ENCODE results near the gene P2RY8. TPM values are rescaled to one million over a fixed set of nuclear protein-coding genes. Genes with fewer than 3 reads are reported as not detected.

The P2RY8 gene
- total and polyA plus RNA-seq, 10 of the 15 experiments (the other 5 are each of a cell fraction or from before 2014, with no cell fraction given), result 2.0 to 64.4 (median 36.5) TPM

DNA sequence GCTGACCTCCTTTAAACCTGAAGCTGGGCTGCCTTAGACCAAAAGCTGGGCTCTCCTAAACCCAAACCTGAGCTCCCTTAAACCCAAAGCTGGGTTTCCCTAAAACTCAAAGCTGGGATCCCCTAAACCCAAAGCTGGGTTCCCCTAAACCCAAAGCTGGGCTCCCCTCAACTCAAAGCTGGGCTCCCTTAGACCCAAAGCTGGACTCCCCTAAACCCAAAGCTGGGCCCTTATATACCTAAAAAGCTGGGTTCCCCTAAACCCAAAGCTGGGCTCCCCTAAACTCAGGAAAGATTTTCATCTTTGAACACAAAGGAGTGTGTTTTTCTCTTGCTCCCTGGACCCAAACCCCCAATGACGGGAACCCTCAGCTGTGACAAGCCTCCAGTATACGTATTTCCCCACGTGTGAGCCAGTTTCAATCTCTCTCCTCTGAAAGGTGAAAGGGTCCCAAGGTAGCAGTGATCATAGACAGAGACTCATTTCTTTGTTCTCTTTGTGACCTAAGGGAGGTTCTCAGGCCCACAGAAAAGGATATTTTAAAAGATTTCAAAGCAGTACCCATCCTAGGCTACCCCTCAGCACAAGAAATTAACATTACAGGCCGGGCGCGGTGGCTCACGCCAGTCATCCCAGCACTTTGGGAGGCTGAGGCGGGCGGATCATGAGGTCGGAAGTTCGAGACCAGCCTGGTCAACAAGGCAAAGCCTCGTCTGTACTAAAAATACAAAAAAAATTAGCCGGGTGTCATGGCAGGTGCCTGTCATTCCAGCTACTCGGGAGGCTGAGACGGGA lies 52.9 kb downstream of the P2RY8 start (continued):
- TF ChIP-seq POLR2AphosphoS5 (IDR thresholded peaks at IDR 0.05; ENCODE audit: low read length) (no peak; the same call in none of the 2 replicates), E4F1 (IDR thresholded peaks at IDR 0.05; ENCODE audit: borderline replicate concordance, partially characterized antibody) (no peak), SUZ12 (IDR thresholded peaks at IDR 0.05; ENCODE audit: unreplicated experiment) (no peak), IKZF1 (conservative IDR thresholded peaks at IDR 0.05) (peak; percentile 61), TCF3 (IDR thresholded peaks at IDR 0.05; ENCODE audit: borderline replicate concordance, insufficient read depth, low read depth, low read length) (peak; percentile 68; the same call in 1 of the 2 replicates), RB1 (IDR thresholded peaks at IDR 0.05; ENCODE audit: borderline replicate concordance) (no peak), NFIC (IDR thresholded peaks at IDR 0.05; ENCODE audit: low read depth, low read length) (peak; percentile 85), CHD2 (IDR thresholded peaks at IDR 0.05; ENCODE audit: borderline replicate concordance, low read depth, low read length) (peak; percentile 78; the same call in 1 of the 2 replicates), TAF1 (IDR thresholded peaks at IDR 0.05; ENCODE audit: borderline replicate concordance, low read depth, low read length) (peak; percentile 50; the same call in 1 of the 2 replicates), KAT2A (conservative IDR thresholded peaks at IDR 0.05; ENCODE audit: control insufficient read depth, low read depth, low read length) (no peak), NR2C2 (IDR thresholded peaks at IDR 0.05; ENCODE audit: borderline replicate concordance, control insufficient read depth, insufficient read length, low read depth) (no peak), BHLHE40 (IDR thresholded peaks at IDR 0.05; ENCODE audit: borderline replicate concordance in 1 of 2, low read depth in 2 of 2, low read length in 1 of 2) (peak; percentile 86 to 92), BCLAF1 (IDR thresholded peaks at IDR 0.05) (no peak), PML (IDR thresholded peaks at IDR 0.05; ENCODE audit: low read length) (0 out of 2 replicates have a peak, but pooled peaks have one; percentile 69), CHD1 (IDR thresholded peaks at IDR 0.05; ENCODE audit: low read depth, low read length) (no peak), IRF3 (IDR thresholded peaks at IDR 0.05) (no peak), CREB1 (IDR thresholded peaks at IDR 0.05; ENCODE audit: low read depth) (peak; percentile 82), ZNF207 (IDR thresholded peaks at IDR 0.05; ENCODE audit: borderline replicate concordance) (no peak)
- TF ChIP-seq, protein P1, sequence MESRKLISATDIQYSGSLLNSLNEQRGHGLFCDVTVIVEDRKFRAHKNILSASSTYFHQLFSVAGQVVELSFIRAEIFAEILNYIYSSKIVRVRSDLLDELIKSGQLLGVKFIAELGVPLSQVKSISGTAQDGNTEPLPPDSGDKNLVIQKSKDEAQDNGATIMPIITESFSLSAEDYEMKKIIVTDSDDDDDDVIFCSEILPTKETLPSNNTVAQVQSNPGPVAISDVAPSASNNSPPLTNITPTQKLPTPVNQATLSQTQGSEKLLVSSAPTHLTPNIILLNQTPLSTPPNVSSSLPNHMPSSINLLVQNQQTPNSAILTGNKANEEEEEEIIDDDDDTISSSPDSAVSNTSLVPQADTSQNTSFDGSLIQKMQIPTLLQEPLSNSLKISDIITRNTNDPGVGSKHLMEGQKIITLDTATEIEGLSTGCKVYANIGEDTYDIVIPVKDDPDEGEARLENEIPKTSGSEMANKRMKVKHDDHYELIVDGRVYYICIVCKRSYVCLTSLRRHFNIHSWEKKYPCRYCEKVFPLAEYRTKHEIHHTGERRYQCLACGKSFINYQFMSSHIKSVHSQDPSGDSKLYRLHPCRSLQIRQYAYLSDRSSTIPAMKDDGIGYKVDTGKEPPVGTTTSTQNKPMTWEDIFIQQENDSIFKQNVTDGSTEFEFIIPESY (IDR thresholded peaks at IDR 0.05), result no peak
